ES-I3 (cell line): ENCODE measurements around the gene RERE.

Experiments used
- H3K36me3 ChIP-seq: 2 replicates; pipeline ENCODE4 v1.6.1; 2013; ENCODE audit warnings: mild to moderate bottlenecking, low read length, control low read depth, moderate library complexity; ENCODE audit not compliant: insufficient read depth
- H3K4me1 ChIP-seq: 2 replicates; pipeline ENCODE4 v1.6.1; 2013; ENCODE audit warnings: mild to moderate bottlenecking, control low read depth, low read length; ENCODE audit not compliant: insufficient read depth
- H3K9ac ChIP-seq: 2 replicates; pipeline ENCODE4 v1.6.1; 2013; ENCODE audit warnings: low read depth, mild to moderate bottlenecking, low read length, moderate library complexity
- H3K9me3 ChIP-seq: 2 replicates; pipeline ENCODE4 v1.6.1; 2013; ENCODE audit warnings: mild to moderate bottlenecking, low read length, moderate library complexity; ENCODE audit not compliant: control insufficient read depth, insufficient read depth

The RERE gene

DNA sequence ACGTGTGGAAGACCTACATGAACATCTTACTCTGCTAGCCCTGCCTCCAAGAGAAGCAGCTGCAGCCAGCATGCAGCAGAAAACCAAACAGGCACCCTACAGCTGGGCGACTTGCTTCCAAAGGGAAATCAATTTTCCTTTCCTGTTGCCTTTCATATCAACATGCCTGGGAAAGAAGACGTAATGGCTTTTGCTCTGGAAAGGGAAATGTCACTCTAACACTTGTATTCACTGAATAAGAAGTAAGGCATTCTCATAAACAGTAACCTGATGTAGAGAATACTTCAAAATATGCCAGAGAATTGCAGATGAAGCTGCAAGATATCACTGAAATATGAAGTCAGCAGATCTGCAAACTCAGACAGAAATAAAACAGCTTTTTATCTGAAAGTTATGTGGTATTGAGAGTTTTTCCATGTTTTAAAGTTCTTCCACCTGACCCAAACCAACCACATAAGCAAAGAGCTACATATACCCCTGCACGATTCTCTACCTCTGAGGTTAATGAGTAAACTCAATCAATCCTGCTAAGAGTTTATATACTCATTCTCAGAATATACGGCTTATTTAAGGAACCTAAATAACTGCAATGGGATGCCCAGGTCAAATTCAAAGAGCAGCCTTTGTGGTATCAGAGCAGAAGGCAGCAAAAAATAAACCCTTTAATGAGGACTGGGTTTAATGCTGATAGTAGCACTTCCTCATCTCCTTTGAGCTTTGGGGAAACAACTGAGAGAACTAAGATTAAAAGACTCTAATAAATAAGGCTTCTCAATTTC, 150.9 kb downstream of the RERE start:
- H3K36me3 ChIP-seq, result no peaks in the 10 kb centered on the region
- no peaks in the 10 kb centered on the region for H3K9me3 ChIP-seq
- H3K9ac ChIP-seq, result no peak overlapping the region
- peaks cover 52% of the 10 kb centered on the region for H3K4me1 ChIP-seq

- Histone ChIP-seq H3K4me1 (peaks cover 51% of the 10 kb centered on the region), H3K9me3 (no peaks in the 10 kb centered on the region), H3K36me3 (no peaks in the 10 kb centered on the region), H3K9ac (no peak overlapping the region)
Observed at GRCh38 chr1:8665833-8666232, 151.6 kb downstream of the RERE start.

DNA sequence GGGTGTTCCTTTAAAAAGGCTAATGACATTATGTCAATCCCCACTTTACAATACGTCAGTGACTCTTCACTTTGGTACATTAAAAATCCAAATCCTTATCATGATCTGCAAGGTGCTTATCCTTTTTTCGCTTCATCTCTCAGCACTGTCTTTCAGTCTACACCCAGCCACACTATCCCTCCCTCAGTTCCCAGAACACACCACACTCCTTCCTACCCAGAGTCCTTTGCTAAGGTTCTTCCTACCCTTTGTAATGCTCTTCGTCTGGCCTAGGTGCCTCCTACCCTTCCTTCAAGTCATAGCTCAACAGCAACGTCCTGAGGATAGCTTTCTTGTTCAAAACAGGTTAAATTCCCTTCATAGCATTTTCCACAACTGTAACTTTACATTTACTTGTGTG, 152.6 kb downstream of the RERE start:
- Histone ChIP-seq H3K36me3 (no peaks in the 10 kb centered on the region), H3K9me3 (no peaks in the 10 kb centered on the region), H3K9ac (no peak overlapping the region), H3K4me1 (peaks cover 45% of the 10 kb centered on the region)

GRCh38 chr1:8663915-8664329, 153.5 kb downstream of the RERE start:
- Histone ChIP-seq H3K4me1 (peaks cover 38% of the 10 kb centered on the region), H3K9me3 (no peaks in the 10 kb centered on the region), H3K36me3 (no peaks in the 10 kb centered on the region), H3K9ac (no peak overlapping the region)

DNA sequence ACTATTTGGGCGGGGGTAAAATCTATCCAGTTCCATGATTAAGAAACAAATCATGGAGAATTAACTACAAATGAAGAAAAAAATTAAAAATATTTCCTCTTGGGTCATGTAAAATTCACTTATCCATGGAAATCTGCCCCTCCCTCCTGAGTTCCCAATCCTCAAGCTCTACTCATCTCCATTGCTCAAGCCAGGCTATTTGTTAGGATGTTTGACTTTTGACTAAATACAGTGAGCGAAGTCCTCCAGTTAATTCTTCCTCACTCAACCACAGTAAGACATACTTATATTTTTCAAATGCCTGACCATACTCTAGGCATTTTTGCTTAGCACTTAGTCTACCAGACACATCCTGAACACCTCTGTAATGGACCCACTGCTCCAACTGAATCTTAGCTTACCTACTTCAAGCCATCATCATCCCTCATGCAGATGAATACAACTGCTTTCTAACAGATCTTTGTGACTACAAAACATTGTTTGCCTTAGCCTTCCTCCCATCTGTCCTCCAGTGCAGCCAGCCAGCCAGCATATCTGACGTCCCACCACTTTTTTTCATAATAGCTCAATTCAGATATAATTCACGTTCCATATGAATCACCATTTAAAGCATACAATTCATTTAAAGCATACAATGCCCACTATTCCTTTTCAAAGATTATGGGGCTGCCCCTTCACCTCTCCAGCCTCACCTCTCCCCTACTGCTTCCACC, 154.2 kb downstream of the RERE start:
- Histone ChIP-seq H3K36me3 (no peaks in the 10 kb centered on the region), H3K9ac (no peak overlapping the region), H3K9me3 (no peaks in the 10 kb centered on the region), H3K4me1 (peaks cover 38% of the 10 kb centered on the region)

GRCh38 chr1:8662380-8663072, 154.9 kb downstream of the RERE start:
- H3K36me3 ChIP-seq, result no peaks in the 10 kb centered on the region
- no peak overlapping the region for H3K9ac ChIP-seq
- H3K4me1 ChIP-seq, result peaks cover 34% of the 10 kb centered on the region
- H3K9me3 ChIP-seq, result no peaks in the 10 kb centered on the region

- H3K9me3 ChIP-seq, result no peaks in the 10 kb centered on the region
- H3K4me1 ChIP-seq, result peaks cover 32% of the 10 kb centered on the region
- no peaks in the 10 kb centered on the region for H3K36me3 ChIP-seq
- no peak overlapping the region for H3K9ac ChIP-seq
Observed at GRCh38 chr1:8661185-8662110, 156.0 kb downstream of the RERE start.

DNA sequence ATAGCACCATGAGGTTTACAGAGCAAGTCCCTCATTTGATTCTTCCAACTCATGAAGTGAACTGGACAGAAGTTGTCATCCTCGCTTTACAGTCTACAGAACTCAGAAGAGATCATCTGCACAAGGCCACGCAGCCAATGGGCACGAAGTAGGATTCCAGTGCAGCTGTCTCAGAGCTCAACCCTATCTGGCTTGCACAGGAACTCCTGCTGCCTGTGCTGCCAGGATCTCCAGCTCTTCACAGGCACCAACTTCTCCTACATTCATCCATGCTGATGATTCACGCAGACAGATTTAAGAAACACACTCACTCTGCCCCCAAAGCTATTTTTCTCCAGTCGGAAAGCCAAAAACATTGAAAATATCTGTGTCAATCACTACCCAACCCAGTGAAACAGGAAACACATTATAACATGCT, 157.0 kb downstream of the RERE start:
- no peak overlapping the region for H3K9ac ChIP-seq
- H3K9me3 ChIP-seq, result no peaks in the 10 kb centered on the region
- H3K4me1 ChIP-seq, result peaks cover 23% of the 10 kb centered on the region
- H3K36me3 ChIP-seq, result peaks cover 4% of the 10 kb centered on the region

DNA sequence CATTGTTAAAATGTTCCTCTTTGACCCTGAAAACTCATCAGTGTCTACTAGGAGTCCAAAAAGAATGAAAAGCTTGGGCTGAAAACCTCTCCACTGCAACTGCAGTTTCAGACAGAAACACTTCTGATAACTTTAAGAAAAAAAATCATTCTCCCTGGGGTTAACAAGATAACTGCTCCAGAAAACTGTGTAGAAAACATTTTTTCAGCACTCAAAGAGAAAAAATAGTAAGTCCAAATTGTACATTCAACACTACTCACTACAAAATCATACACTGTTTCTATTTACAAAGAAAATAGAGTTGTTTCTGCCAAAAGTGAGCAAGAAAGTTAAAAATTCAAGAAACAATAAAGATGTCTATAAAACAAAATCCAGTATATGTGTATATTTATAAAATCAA, 157.8 kb downstream of the RERE start:
- H3K36me3 ChIP-seq, result peaks cover 4% of the 10 kb centered on the region
- H3K9me3 ChIP-seq, result no peaks in the 10 kb centered on the region
- no peak overlapping the region for H3K9ac ChIP-seq
- peaks cover 16% of the 10 kb centered on the region for H3K4me1 ChIP-seq

DNA sequence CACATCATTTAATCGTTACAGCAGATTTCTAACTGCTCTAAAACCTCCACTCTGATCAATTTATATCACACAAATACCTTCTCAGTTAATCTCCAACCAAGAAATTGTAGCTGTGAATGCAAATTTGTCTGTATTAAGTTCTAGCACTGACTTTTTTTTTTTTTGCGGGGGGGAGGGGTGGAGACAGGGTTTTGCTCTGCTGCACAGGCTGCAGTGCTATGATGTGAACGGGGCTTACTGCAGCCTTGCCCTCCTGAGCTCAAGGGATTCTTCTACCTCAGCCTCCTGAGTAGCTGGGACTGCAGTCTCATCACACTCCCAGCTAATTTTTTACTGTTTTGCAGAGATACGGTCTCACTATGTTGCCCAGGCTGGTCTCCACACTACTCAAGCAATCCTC, 163.6 kb downstream of the RERE start:
- Histone ChIP-seq H3K9ac (no peak overlapping the region), H3K9me3 (no peaks in the 10 kb centered on the region), H3K4me1 (no peaks in the 10 kb centered on the region), H3K36me3 (peaks cover 4% of the 10 kb centered on the region)

- Histone ChIP-seq H3K36me3 (peaks cover 4% of the 10 kb centered on the region), H3K4me1 (no peaks in the 10 kb centered on the region), H3K9me3 (no peaks in the 10 kb centered on the region), H3K9ac (no peak overlapping the region)
Observed at GRCh38 chr1:8652467-8653046, 164.9 kb downstream of the RERE start.

GRCh38 chr1:8651962-8652361, 165.5 kb downstream of the RERE start:
- no peak overlapping the region for H3K9ac ChIP-seq
- peaks cover 4% of the 10 kb centered on the region for H3K36me3 ChIP-seq
- no peaks in the 10 kb centered on the region for H3K4me1 ChIP-seq
- H3K9me3 ChIP-seq, result no peaks in the 10 kb centered on the region

- Histone ChIP-seq H3K4me1 (no peaks in the 10 kb centered on the region), H3K9ac (no peak overlapping the region), H3K36me3 (peaks cover 4% of the 10 kb centered on the region), H3K9me3 (no peaks in the 10 kb centered on the region)
Observed at GRCh38 chr1:8651236-8651890, 166.1 kb downstream of the RERE start.
